ENCODE data around the gene ZNF738.

DNA sequence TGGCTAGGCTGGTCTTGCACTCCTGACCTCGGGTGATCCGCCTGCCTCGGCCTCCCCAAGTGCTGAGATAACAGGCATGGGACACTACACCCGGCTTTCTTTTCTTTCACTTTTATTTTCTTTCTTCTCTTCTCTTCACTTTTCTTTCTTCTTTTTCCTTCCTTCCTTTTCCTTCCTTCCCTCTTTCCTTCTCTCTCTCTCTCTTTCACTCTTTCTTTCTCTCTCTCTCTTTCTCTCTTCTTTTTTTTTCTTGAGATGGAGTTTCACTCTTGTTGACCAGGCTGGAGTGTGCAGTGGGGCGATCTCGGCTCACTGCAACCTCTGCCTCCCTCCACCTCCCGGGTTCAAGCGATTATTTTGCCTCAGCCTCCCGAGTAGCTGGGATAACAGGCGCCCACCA, 37.3 kb downstream of the ZNF738 start:
- TF ChIP-seq GATA2 (IDR thresholded peaks at IDR 0.05; ENCODE audit: low read depth, low read length) (no peak), GATA3 (IDR thresholded peaks at IDR 0.05; ENCODE audit: low read depth, low read length) (no peak)

Measured in SH-SY5Y (cell line).